ENCODE results near the gene UBN2.

GRCh38 chr7:139183251-139183650, 47.8 kb upstream of the UBN2 start:
- TF ChIP-seq CTCF (IDR thresholded peaks at IDR 0.05 in 8 of 11, conservative IDR thresholded peaks at IDR 0.05 in 3 of 11) (no peak), POLR2A (IDR thresholded peaks at IDR 0.05) (no peak)

Data from spleen (tissue), 7 donors.